ENCODE data around the gene CLSTN2. TPM values are rescaled to one million over a fixed set of nuclear protein-coding genes. Genes with fewer than 3 reads are reported as not detected.

CLSTN2 gene
- total and polyA plus RNA-seq, 4 donors = 0.09 to 2.2 (median 0.55) TPM

DNA sequence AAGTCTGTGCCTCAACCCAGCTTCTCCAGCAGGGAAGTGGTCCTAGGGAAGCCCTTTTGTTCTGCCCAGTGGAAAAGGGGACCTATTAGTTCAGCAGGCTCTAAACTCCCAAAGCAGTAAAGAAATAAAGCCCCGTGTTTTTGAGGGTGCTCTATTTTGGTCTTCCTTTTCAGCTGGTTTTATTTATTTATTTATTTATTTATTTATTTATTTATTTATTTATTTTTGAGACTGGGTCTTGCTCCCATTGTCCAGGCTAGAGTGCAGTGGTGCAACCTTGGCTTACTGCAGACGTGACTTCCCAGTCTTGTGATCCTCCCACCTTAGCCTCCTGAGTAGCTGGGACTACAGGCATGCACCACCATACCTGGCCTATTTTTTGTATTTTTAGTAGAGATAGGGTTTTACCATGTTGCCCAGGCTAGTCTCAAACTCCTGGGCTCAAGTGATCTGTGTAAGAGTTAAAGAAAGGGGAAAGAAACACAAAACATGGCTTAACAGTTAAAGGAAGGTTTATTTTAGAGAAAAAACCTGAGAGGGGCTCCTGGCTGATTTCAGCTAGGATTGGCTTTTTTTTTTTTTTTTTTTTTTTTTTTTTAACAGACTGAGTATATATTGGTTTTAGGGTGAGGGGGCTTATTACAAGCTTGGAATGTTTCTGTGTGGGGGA is 154.6 kb downstream of the CLSTN2 start:
- no peak overlapping the region for H3K9ac ChIP-seq (ENCODE audit: low read depth in 1 of 2, low read length in 2 of 2)

DNA sequence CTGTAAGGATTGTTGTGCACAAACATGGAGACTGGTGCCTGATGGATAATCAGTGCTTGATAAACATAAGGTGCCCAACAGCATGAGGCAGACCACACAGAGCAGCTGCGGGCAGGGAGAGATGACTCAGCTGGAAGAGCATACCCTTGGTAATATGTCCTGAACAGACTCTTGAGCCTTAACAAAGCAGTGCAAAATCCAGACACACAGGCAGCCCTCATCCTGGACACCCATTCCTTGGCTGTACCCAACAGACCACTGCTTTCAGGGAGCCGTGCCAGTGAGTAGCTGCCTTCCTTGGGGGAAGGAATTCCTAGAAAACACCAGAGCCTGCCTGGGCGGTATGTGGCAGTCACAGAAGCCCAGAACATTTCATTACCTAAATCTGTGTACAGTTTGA is 156.2 kb downstream of the CLSTN2 start:
- Histone ChIP-seq H3K27me3 (ENCODE audit: control insufficient read depth in 4 of 4, insufficient read depth in 4 of 4, low read length in 3 of 4) (peaks cover 0 to 4% (median 0%) of the 10 kb centered on the region in 4 donors), H3K9me3 (ENCODE audit: control insufficient read depth in 4 of 4, low read length in 3 of 4) (no peaks in the 10 kb centered on the region), H3K9ac (ENCODE audit: low read depth in 1 of 2, low read length in 2 of 2) (no peak overlapping the region), H3K4me3 (ENCODE audit: low read depth in 1 of 3, low read length in 3 of 3) (no peak overlapping the region), H3K36me3 (ENCODE audit: control insufficient read depth in 4 of 4, insufficient read depth in 3 of 4, low read depth in 1 of 4, low read length in 3 of 4) (no peaks in the 10 kb centered on the region), H3K4me1 (ENCODE audit: control insufficient read depth in 4 of 4, insufficient read depth in 4 of 4, low read length in 3 of 4) (peaks cover 0 to 8% (median 5%) of the 10 kb centered on the region in 4 donors), H3K27ac (ENCODE audit: low read depth in 1 of 2, low read length in 2 of 2) (no peak overlapping the region)
- no peak for DNase-seq (ENCODE audit: low spot score)
- WGBS = 85% methylated on average over 3 of the region's 3 CpGs
- TF ChIP-seq CTCF (IDR thresholded peaks at IDR 0.05; ENCODE audit: low read depth, low read length, missing input control) (no peak), RAD21 (IDR thresholded peaks at IDR 0.05) (no peak), YY1 (IDR thresholded peaks at IDR 0.05) (no peak), MAX (IDR thresholded peaks at IDR 0.05) (no peak), FOXA1 (IDR thresholded peaks at IDR 0.05) (no peak), FOXA2 (IDR thresholded peaks at IDR 0.05) (no peak), EGR1 (IDR thresholded peaks at IDR 0.05; ENCODE audit: low read depth in 2 of 2) (no peak), GABPA (IDR thresholded peaks at IDR 0.05 in 1 of 2, conservative IDR thresholded peaks at IDR 0.05 in 1 of 2) (no peak), ZBTB33 (IDR thresholded peaks at IDR 0.05) (no peak)
- TF ChIP-seq, protein P1, sequence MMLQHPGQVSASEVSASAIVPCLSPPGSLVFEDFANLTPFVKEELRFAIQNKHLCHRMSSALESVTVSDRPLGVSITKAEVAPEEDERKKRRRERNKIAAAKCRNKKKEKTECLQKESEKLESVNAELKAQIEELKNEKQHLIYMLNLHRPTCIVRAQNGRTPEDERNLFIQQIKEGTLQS (IDR thresholded peaks at IDR 0.05) = no peak

More for the DNA sequence above, 154.6 kb downstream of the CLSTN2 start:
- H3K27me3 ChIP-seq (ENCODE audit: control insufficient read depth in 4 of 4, insufficient read depth in 4 of 4, low read length in 3 of 4) = peaks cover 0 to 4% (median 0%) of the 10 kb centered on the region in 4 donors
- no peak for DNase-seq (ENCODE audit: low spot score)
- H3K9me3 ChIP-seq (ENCODE audit: control insufficient read depth in 4 of 4, low read length in 3 of 4) = no peaks in the 10 kb centered on the region
- H3K27ac ChIP-seq (ENCODE audit: low read depth in 1 of 2, low read length in 2 of 2) = no peak overlapping the region
- WGBS = 91% methylated on average over 2 of the region's 2 CpGs
- no peak overlapping the region for H3K4me3 ChIP-seq (ENCODE audit: low read depth in 1 of 3, low read length in 3 of 3)
- TF ChIP-seq, protein P2, sequence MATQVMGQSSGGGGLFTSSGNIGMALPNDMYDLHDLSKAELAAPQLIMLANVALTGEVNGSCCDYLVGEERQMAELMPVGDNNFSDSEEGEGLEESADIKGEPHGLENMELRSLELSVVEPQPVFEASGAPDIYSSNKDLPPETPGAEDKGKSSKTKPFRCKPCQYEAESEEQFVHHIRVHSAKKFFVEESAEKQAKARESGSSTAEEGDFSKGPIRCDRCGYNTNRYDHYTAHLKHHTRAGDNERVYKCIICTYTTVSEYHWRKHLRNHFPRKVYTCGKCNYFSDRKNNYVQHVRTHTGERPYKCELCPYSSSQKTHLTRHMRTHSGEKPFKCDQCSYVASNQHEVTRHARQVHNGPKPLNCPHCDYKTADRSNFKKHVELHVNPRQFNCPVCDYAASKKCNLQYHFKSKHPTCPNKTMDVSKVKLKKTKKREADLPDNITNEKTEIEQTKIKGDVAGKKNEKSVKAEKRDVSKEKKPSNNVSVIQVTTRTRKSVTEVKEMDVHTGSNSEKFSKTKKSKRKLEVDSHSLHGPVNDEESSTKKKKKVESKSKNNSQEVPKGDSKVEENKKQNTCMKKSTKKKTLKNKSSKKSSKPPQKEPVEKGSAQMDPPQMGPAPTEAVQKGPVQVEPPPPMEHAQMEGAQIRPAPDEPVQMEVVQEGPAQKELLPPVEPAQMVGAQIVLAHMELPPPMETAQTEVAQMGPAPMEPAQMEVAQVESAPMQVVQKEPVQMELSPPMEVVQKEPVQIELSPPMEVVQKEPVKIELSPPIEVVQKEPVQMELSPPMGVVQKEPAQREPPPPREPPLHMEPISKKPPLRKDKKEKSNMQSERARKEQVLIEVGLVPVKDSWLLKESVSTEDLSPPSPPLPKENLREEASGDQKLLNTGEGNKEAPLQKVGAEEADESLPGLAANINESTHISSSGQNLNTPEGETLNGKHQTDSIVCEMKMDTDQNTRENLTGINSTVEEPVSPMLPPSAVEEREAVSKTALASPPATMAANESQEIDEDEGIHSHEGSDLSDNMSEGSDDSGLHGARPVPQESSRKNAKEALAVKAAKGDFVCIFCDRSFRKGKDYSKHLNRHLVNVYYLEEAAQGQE (IDR thresholded peaks at IDR 0.05) = no peak
- TF ChIP-seq RAD21 (IDR thresholded peaks at IDR 0.05) = no peak
- TF ChIP-seq FOXA1 (IDR thresholded peaks at IDR 0.05) = no peak
- no peak for TF ChIP-seq CTCF (IDR thresholded peaks at IDR 0.05; ENCODE audit: low read depth, low read length, missing input control)
- TF ChIP-seq GABPA (IDR thresholded peaks at IDR 0.05 in 1 of 2, conservative IDR thresholded peaks at IDR 0.05 in 1 of 2) = no peak
- TF ChIP-seq, protein P1 (IDR thresholded peaks at IDR 0.05) = no peak
- TF ChIP-seq FOXA2 (IDR thresholded peaks at IDR 0.05) = no peak
- TF ChIP-seq RXRA (IDR thresholded peaks at IDR 0.05) = no peak
- TF ChIP-seq TAF1 (conservative IDR thresholded peaks at IDR 0.05) = no peak
- no peak for TF ChIP-seq JUND (IDR thresholded peaks at IDR 0.05)
- H3K4me1 ChIP-seq (ENCODE audit: control insufficient read depth in 4 of 4, insufficient read depth in 4 of 4, low read length in 3 of 4) = peaks cover 0 to 8% (median 5%) of the 10 kb centered on the region in 4 donors
- no peaks in the 10 kb centered on the region for H3K36me3 ChIP-seq (ENCODE audit: control insufficient read depth in 4 of 4, insufficient read depth in 3 of 4, low read depth in 1 of 4, low read length in 3 of 4)
